Stimulated activated CD4-positive, alpha-beta T cell treated with anti-CD3 and anti-CD28 coated beads, Interleukin-12 subunit alpha, Interleukin-12 subunit beta, amount 100 ng/mL, for 4 hours (primary cell): ENCODE results near the gene APOBEC2.
"Not testable (repeated sequence)": the region's sequence is repeated elsewhere in the genome, so short reads cannot be mapped to it uniquely, and the experiment has no call there.

Experiments
- DNase-seq: peaks from one replicate; pipeline ENCODE4 v3.0.0-alpha.2; 2020

The APOBEC2 gene

GRCh38 chr6:41053041-41053440 lies at the start of gene APOBEC2:
Gene APOBEC2, plus strand, starts transcription at chr6:41053202. Its CDS starts 146 bp downstream, at chr6:41053348.
- no peak for DNase-seq

- peak; percentile 34 for DNase-seq
These were observed 46.8 kb upstream of the APOBEC2 start for GRCh38 chr6:41006217-41006616.

GRCh38 chr6:41006980-41007379 lies 46.0 kb upstream of the APOBEC2 start:
- DNase-seq, result not testable (repeated sequence)

GRCh38 chr6:41008011-41008410 lies 45.0 kb upstream of the APOBEC2 start:
- DNase-seq, result no peak

GRCh38 chr6:41009669-41010068 lies 43.3 kb upstream of the APOBEC2 start:
- DNase-seq, result no peak

GRCh38 chr6:41011673-41012072 lies 41.3 kb upstream of the APOBEC2 start:
- no peak for DNase-seq

- no peak for DNase-seq
These were observed 39.4 kb upstream of the APOBEC2 start for GRCh38 chr6:41013466-41014153.

- DNase-seq, result no peak
These were observed 38.2 kb upstream of the APOBEC2 start for GRCh38 chr6:41014780-41015179.

- DNase-seq, result not testable (repeated sequence)
These were observed 37.1 kb upstream of the APOBEC2 start for GRCh38 chr6:41015860-41016259.

- no peak for DNase-seq
These were observed 35.3 kb upstream of the APOBEC2 start for GRCh38 chr6:41017663-41018062.

- DNase-seq, result no peak
These were observed 31.2 kb upstream of the APOBEC2 start for GRCh38 chr6:41021832-41022231.

- no peak for DNase-seq
These were observed 30.7 kb upstream of the APOBEC2 start for GRCh38 chr6:41022294-41022693.

GRCh38 chr6:41023114-41023513 lies 29.9 kb upstream of the APOBEC2 start:
- no peak for DNase-seq

GRCh38 chr6:41025966-41026530 lies 27.0 kb upstream of the APOBEC2 start:
- no peak for DNase-seq

- DNase-seq, result no peak
These were observed 25.8 kb upstream of the APOBEC2 start for GRCh38 chr6:41027241-41027640.

GRCh38 chr6:41027799-41028560 lies 25.0 kb upstream of the APOBEC2 start:
- DNase-seq, result peak; percentile 75

GRCh38 chr6:41028561-41029412 lies 24.2 kb upstream of the APOBEC2 start:
- no peak for DNase-seq

- DNase-seq, result no peak
These were observed 20.2 kb upstream of the APOBEC2 start for GRCh38 chr6:41032830-41033229.

GRCh38 chr6:41033776-41034175 lies 19.2 kb upstream of the APOBEC2 start:
- no peak for DNase-seq

GRCh38 chr6:41036186-41036585 lies 16.8 kb upstream of the APOBEC2 start:
- DNase-seq, result no peak

- no peak for DNase-seq
These were observed 16.4 kb upstream of the APOBEC2 start for GRCh38 chr6:41036601-41037000.

GRCh38 chr6:41037107-41037900 lies 15.7 kb upstream of the APOBEC2 start:
- no peak for DNase-seq
